Activated effector memory CD4-positive, alpha-beta T cell treated with Interleukin-2 at 50 U/mL for 16 hours (primary cell): ENCODE results near the gene MGAM2.

Experiments
- DNase-seq: peaks from one replicate; pipeline ENCODE4 v3.0.0-alpha.2; 2020

The MGAM2 gene

GRCh38 chr7:142181211-142181610, 69.7 kb downstream of the MGAM2 start:
- no peak for DNase-seq

- no peak for DNase-seq
Measured at GRCh38 chr7:142181966-142182365, 70.4 kb downstream of the MGAM2 start.

GRCh38 chr7:142185069-142185468, 73.6 kb downstream of the MGAM2 start:
- no peak for DNase-seq

- DNase-seq = no peak
Measured at GRCh38 chr7:142185801-142186200, 74.3 kb downstream of the MGAM2 start.

GRCh38 chr7:142188154-142188553, 76.6 kb downstream of the MGAM2 start:
- no peak for DNase-seq

GRCh38 chr7:142188846-142189245, 77.3 kb downstream of the MGAM2 start:
- no peak for DNase-seq

GRCh38 chr7:142194201-142194600, 82.7 kb downstream of the MGAM2 start:
- no peak for DNase-seq

GRCh38 chr7:142196066-142196840, 84.7 kb downstream of the MGAM2 start:
- DNase-seq = no peak

GRCh38 chr7:142200206-142200605, 88.7 kb downstream of the MGAM2 start:
- no peak for DNase-seq

- DNase-seq = no peak
Measured at GRCh38 chr7:142228537-142229104, 117.1 kb downstream of the MGAM2 start.

- no peak for DNase-seq
Measured at GRCh38 chr7:142231716-142232115, 120.2 kb downstream of the MGAM2 start.

- DNase-seq = no peak
Measured at GRCh38 chr7:142240546-142240945, 129.0 kb downstream of the MGAM2 start.

GRCh38 chr7:142243823-142244222, 132.3 kb downstream of the MGAM2 start:
- DNase-seq = no peak

- no peak for DNase-seq
Measured at GRCh38 chr7:142248166-142249160, 136.9 kb downstream of the MGAM2 start.

- no peak for DNase-seq
Measured at GRCh38 chr7:142249918-142250317, 138.4 kb downstream of the MGAM2 start.

- DNase-seq = no peak
Measured at GRCh38 chr7:142250705-142251104, 139.2 kb downstream of the MGAM2 start.

- DNase-seq = no peak
Measured at GRCh38 chr7:142257958-142258357, 146.4 kb downstream of the MGAM2 start, which contains the start of gene PRSS58. PRSS58 (minus strand) TSS chr7:142258058; CDS start chr7:142257707, 351 bp downstream.

GRCh38 chr7:142263598-142264380, 152.3 kb downstream of the MGAM2 start:
- no peak for DNase-seq
